KMS-11 (cell line): ENCODE measurements around the gene HNF4A.

Source experiments
- H2AFZ ChIP-seq: fragments of 200-600 bp; sonication (generic); 2 replicates; pipeline ENCODE4 v1.6.1; 2016; ENCODE audit warnings: antibody characterized with exemption, mixed run types, low read depth
- H3K27ac ChIP-seq: fragments of 200-600 bp; sonication (generic); 2 replicates; pipeline ENCODE4 v1.6.1; 2016; ENCODE audit warnings: mild to moderate bottlenecking, mixed run types
- H3K27me3 ChIP-seq: fragments of 200-600 bp; sonication (generic); 2 replicates; pipeline ENCODE4 v1.6.1; 2017; ENCODE audit warnings: mild to moderate bottlenecking, low read depth, mixed run types, moderate library complexity; ENCODE audit not compliant: insufficient read depth
- H3K36me3 ChIP-seq: fragments of 200-600 bp; sonication (generic); 2 replicates; pipeline ENCODE4 v1.6.1; 2017; ENCODE audit warnings: mild to moderate bottlenecking, mixed run types; ENCODE audit not compliant: insufficient read depth
- H3K4me1 ChIP-seq: fragments of 200-600 bp; sonication (generic); 2 replicates; pipeline ENCODE4 v1.6.1; 2016; ENCODE audit warnings: mild to moderate bottlenecking, low read depth, mixed run types; ENCODE audit not compliant: poor library complexity, severe bottlenecking
- H3K4me2 ChIP-seq: fragments of 200-600 bp; sonication (generic); 2 replicates; pipeline ENCODE4 v1.7.0; 2016; ENCODE audit warnings: mild to moderate bottlenecking, mixed run types
- H3K4me3 ChIP-seq: fragments of 200-600 bp; sonication (generic); IDR thresholded peaks from 2 replicates; pipeline ENCODE4 v1.6.1; 2017; ENCODE audit warnings: low read depth, low read length, mixed read lengths; ENCODE audit not compliant: insufficient read depth
- H3K79me2 ChIP-seq: fragments of 200-600 bp; sonication (generic); 2 replicates; pipeline ENCODE4 v1.6.1; 2016; ENCODE audit warnings: low read depth, mixed run types; ENCODE audit not compliant: insufficient read depth
- H3K9ac ChIP-seq: fragments of 200-600 bp; sonication (generic); 2 replicates; pipeline ENCODE4 v1.6.1; 2016; ENCODE audit warnings: mild to moderate bottlenecking, mixed run types
- H4K20me1 ChIP-seq: fragments of 200-600 bp; sonication (generic); 2 replicates; pipeline ENCODE4 v1.6.1; 2016; ENCODE audit warnings: mild to moderate bottlenecking, mixed run types; ENCODE audit not compliant: insufficient read depth
- TF ChIP-seq, protein P1 (sequence below): fragments of 200-600 bp; sonication (generic); conservative IDR thresholded peaks from 2 replicates; pipeline ENCODE4 v1.6.1; 2017; ENCODE audit warnings: low read depth, mild to moderate bottlenecking, antibody characterized with exemption, low read length, moderate library complexity, mixed read lengths

Gene HNF4A

DNA sequence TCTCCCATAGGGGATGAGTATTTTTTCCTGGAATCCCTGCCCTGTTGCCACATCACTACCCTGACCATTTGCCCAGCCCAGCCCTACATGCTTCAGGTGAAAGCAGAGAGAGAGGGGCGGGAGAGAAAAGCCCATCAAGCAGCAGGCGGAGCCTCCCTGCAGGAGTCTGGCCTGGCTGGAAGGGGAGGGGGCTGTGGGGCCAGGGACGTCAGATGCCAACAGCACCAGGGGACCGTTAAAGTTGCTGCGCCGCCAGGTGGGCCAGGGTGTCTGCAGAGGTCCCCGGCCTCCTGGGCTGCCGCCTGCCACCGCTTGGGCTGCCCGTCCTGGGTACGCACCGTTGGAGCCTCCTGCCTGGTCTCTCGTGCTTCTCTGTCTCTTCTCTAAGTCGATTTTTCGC lies 19.4 kb upstream of the HNF4A start:
- Histone ChIP-seq H3K4me1 (no peaks in the 10 kb centered on the region), H4K20me1 (no peaks in the 10 kb centered on the region), H3K79me2 (no peaks in the 10 kb centered on the region), H3K36me3 (no peaks in the 10 kb centered on the region), H3K4me2 (no peak overlapping the region), H3K27ac (no peak overlapping the region), H3K4me3 (no peak overlapping the region), H3K9ac (no peak overlapping the region), H3K27me3 (no peaks in the 10 kb centered on the region), H2AFZ (no peak overlapping the region)
- TF ChIP-seq, protein P1, sequence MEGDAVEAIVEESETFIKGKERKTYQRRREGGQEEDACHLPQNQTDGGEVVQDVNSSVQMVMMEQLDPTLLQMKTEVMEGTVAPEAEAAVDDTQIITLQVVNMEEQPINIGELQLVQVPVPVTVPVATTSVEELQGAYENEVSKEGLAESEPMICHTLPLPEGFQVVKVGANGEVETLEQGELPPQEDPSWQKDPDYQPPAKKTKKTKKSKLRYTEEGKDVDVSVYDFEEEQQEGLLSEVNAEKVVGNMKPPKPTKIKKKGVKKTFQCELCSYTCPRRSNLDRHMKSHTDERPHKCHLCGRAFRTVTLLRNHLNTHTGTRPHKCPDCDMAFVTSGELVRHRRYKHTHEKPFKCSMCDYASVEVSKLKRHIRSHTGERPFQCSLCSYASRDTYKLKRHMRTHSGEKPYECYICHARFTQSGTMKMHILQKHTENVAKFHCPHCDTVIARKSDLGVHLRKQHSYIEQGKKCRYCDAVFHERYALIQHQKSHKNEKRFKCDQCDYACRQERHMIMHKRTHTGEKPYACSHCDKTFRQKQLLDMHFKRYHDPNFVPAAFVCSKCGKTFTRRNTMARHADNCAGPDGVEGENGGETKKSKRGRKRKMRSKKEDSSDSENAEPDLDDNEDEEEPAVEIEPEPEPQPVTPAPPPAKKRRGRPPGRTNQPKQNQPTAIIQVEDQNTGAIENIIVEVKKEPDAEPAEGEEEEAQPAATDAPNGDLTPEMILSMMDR = no peak

DNA sequence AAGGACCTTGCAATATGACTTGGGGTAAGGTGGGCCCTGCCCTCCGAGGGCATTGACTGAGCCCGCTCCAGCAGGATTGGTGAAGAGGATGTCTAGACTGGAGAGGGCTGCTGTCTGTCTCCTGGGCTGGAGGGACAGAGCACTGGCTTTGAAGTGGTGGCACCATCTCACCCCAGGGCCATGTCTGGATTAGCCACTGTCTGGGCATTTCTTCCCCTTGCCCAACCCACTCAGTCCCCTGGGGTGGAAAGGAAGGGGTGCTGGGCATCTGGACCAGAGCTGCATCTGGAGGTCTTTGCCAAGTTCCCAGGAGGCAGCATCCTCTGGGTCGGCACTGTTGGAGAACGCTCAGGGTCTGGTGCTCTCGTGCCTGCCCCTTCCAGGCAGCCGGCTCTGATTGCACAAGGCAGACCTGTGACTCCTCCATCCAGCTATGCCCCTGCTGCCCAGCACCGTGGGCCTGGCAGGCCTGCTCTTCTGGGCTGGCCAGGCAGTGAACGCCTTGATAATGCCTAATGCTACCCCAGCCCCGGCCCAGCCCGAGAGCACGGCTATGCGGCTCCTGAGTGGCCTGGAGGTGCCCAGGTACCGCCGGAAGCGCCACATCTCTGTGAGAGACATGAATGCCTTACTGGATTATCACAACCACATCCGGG lies 18.6 kb upstream of the HNF4A start, which contains the start of gene R3HDML:
TSS of gene R3HDML (plus strand) at position 319 of the 656 bp plus-strand sequence. CDS start at position 434, 115 bp downstream.
- no peaks in the 10 kb centered on the region for H4K20me1 ChIP-seq
- no peak within 1 kb of the TSS for H3K27ac ChIP-seq
- H2AFZ ChIP-seq = no peak within 1 kb of the TSS
- TF ChIP-seq, protein P1 = no peak
- H3K27me3 ChIP-seq = no peaks in the 10 kb centered on the region
- H3K4me1 ChIP-seq = no peaks in the 10 kb centered on the region
- H3K4me2 ChIP-seq = no peak within 1 kb of the TSS
- no peak within 1 kb of the TSS for H3K4me3 ChIP-seq
- no peak within 1 kb of the TSS for H3K9ac ChIP-seq
- H3K36me3 ChIP-seq = no peaks in the 10 kb centered on the region
- H3K79me2 ChIP-seq = no peaks in the 10 kb centered on the region

DNA sequence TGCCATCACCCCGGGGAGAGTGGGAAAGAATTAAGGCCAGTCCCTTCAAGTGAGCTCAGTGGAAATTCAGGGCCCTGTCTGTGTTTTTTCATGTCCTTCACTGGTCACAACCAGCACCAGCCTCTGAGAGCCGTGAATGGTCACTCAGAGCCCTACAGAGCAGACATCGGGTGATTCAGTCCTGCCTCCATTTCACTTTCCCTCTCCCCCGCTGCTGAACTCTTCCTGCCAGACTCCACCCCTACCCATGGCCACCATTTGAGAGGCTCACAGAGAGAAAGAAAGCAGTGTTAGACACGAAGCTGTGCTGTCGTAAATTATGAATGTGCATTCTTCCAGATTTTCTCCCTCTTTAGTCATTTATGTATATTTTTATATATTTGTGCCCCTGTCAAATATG lies 13.3 kb upstream of the HNF4A start:
- TF ChIP-seq, protein P1 = no peak

DNA sequence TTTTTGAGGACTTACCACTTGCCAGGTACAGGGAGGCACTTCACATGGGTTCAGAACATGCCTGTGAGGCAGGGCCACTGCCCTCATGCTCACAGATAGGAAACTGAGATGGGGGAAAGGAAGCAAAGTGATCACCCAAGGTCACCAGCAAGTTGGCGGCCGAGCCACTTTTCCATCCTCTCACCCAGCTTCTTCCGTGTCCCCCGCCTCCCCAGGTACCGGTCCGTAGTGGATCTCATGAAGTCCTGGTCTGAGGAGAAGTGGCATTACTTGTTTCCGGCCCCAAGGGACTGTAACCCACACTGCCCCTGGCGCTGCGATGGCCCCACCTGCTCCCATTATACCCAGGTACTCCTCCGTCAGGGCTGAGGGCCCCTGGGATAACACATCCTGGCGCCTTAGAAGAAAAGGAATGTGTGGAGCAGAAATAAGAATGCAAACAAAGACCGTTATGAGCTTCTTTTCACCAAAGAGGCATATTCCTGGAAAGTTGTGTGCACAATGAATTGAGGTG lies 12.3 kb upstream of the HNF4A start:
- Histone ChIP-seq H3K9ac (no peak overlapping the region), H3K36me3 (no peaks in the 10 kb centered on the region), H3K79me2 (no peaks in the 10 kb centered on the region), H3K27me3 (no peaks in the 10 kb centered on the region), H2AFZ (no peak overlapping the region), H4K20me1 (no peaks in the 10 kb centered on the region), H3K4me1 (no peaks in the 10 kb centered on the region), H3K4me3 (no peak overlapping the region), H3K27ac (no peak overlapping the region), H3K4me2 (no peak overlapping the region)
- TF ChIP-seq, protein P1 = no peak

More for the DNA sequence above, 13.3 kb upstream of the HNF4A start:
- H3K9ac ChIP-seq = no peak overlapping the region
- no peak overlapping the region for H2AFZ ChIP-seq
- no peaks in the 10 kb centered on the region for H3K79me2 ChIP-seq
- no peaks in the 10 kb centered on the region for H3K4me1 ChIP-seq
- no peaks in the 10 kb centered on the region for H4K20me1 ChIP-seq
- no peaks in the 10 kb centered on the region for H3K36me3 ChIP-seq
- no peak overlapping the region for H3K4me2 ChIP-seq
- no peak overlapping the region for H3K27ac ChIP-seq
- no peaks in the 10 kb centered on the region for H3K27me3 ChIP-seq
- H3K4me3 ChIP-seq = no peak overlapping the region
